ENCODE measurements around the gene KCNF1. TPM values are rescaled to one million over a fixed set of nuclear protein-coding genes. Genes with fewer than 3 reads are reported as not detected.

KCNF1 gene
- total RNA-seq, 1 experiment from 2014 or later: 0.52 TPM

DNA sequence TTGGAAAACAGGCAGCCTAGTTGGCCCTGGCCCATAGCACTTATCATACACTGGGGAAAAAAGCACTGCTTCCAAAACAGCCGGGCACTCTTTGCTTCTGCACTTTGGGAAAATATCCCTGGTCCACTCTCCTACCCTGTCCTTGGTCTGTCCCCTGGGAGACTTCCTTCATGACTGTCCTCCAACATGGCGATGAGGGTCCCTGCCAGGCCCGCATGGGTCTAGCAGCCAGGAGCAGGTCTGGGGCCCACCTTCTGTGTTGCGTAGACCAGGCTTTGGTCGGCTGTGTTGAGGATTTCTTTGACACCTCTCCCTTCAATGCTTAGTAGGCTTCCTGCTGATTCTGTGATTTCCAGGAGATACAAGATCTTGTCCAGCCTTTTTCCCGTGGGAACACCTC, 12.2 kb downstream of the KCNF1 start (continued):
- TF ChIP-seq, protein P1, sequence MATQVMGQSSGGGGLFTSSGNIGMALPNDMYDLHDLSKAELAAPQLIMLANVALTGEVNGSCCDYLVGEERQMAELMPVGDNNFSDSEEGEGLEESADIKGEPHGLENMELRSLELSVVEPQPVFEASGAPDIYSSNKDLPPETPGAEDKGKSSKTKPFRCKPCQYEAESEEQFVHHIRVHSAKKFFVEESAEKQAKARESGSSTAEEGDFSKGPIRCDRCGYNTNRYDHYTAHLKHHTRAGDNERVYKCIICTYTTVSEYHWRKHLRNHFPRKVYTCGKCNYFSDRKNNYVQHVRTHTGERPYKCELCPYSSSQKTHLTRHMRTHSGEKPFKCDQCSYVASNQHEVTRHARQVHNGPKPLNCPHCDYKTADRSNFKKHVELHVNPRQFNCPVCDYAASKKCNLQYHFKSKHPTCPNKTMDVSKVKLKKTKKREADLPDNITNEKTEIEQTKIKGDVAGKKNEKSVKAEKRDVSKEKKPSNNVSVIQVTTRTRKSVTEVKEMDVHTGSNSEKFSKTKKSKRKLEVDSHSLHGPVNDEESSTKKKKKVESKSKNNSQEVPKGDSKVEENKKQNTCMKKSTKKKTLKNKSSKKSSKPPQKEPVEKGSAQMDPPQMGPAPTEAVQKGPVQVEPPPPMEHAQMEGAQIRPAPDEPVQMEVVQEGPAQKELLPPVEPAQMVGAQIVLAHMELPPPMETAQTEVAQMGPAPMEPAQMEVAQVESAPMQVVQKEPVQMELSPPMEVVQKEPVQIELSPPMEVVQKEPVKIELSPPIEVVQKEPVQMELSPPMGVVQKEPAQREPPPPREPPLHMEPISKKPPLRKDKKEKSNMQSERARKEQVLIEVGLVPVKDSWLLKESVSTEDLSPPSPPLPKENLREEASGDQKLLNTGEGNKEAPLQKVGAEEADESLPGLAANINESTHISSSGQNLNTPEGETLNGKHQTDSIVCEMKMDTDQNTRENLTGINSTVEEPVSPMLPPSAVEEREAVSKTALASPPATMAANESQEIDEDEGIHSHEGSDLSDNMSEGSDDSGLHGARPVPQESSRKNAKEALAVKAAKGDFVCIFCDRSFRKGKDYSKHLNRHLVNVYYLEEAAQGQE (IDR thresholded peaks at IDR 0.05; ENCODE audit: low read depth): no peak
- TF ChIP-seq EGR1 (IDR thresholded peaks at IDR 0.05; ENCODE audit: low read depth): no peak
- TF ChIP-seq ELF1 (IDR thresholded peaks at IDR 0.05; ENCODE audit: borderline replicate concordance, low read depth): no peak

DNA sequence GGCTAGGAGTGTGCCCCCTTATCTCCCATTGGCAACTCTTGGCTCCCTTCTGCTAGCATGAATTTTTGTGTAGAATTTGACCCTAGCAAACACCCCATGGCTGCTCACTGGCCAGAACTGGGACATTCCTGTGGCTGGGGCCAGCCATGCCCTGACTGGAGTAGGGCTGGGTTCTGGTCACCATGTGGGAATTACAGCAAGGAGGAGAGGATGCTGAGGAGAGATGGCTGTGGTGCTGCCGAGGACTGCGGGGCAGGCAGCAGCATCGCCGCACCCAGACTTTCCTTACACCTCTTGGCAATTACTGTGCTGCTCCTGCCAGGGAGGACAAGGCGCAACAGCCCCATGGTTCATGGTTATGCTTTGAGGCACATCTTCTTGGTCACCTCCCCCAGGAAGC, 12.7 kb downstream of the KCNF1 start:
- no peak overlapping the region for H2AFZ ChIP-seq (ENCODE audit: low read depth, low read length, poor library complexity, severe bottlenecking)
- RAD21 ChIA-PET (ENCODE audit: low non-redundant PET in 1 of 2, low total read pairs in 2 of 2, uncharacterized antibody in 2 of 2, unreplicated experiment in 2 of 2): no interaction called here
- no peak overlapping the region for H3K4me3 ChIP-seq (replicated peaks in 1 of 2; ENCODE audit: low read depth in 1 of 2, low read length in 2 of 2)
- H4K20me1 ChIP-seq (ENCODE audit: insufficient read depth): no peaks in the 10 kb centered on the region
- DNase-seq (ENCODE audit: low read depth, low spot score): no peak
- no peak for ATAC-seq
- POLR2A ChIA-PET: no interaction called here
- no peak overlapping the region for H3K9ac ChIP-seq (ENCODE audit: low read length)
- no peaks in the 10 kb centered on the region for H3K4me1 ChIP-seq (ENCODE audit: control insufficient read depth in 1 of 2, insufficient read depth in 2 of 2, low read length in 2 of 2)
- H3K27ac ChIP-seq (ENCODE audit: low read depth, low read length): no peak overlapping the region
- no TSS peak for BruUV-seq (replicated peaks)
- H3K9me2 ChIP-seq (ENCODE audit: insufficient read depth): no peaks in the 10 kb centered on the region
- no peak overlapping the region for H3K4me2 ChIP-seq (ENCODE audit: low read length)
- no peak for TF ChIP-seq RAD21 (IDR thresholded peaks at IDR 0.05; ENCODE audit: low read depth)
- TF ChIP-seq, protein P2, sequence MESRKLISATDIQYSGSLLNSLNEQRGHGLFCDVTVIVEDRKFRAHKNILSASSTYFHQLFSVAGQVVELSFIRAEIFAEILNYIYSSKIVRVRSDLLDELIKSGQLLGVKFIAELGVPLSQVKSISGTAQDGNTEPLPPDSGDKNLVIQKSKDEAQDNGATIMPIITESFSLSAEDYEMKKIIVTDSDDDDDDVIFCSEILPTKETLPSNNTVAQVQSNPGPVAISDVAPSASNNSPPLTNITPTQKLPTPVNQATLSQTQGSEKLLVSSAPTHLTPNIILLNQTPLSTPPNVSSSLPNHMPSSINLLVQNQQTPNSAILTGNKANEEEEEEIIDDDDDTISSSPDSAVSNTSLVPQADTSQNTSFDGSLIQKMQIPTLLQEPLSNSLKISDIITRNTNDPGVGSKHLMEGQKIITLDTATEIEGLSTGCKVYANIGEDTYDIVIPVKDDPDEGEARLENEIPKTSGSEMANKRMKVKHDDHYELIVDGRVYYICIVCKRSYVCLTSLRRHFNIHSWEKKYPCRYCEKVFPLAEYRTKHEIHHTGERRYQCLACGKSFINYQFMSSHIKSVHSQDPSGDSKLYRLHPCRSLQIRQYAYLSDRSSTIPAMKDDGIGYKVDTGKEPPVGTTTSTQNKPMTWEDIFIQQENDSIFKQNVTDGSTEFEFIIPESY (IDR thresholded peaks at IDR 0.05; ENCODE audit: extremely low read depth, insufficient replicate concordance, low read length): no peak
- no peak for TF ChIP-seq JUND (IDR thresholded peaks at IDR 0.05)
- no peak for TF ChIP-seq EGR1 (IDR thresholded peaks at IDR 0.05; ENCODE audit: low read depth)
- TF ChIP-seq, protein P3, sequence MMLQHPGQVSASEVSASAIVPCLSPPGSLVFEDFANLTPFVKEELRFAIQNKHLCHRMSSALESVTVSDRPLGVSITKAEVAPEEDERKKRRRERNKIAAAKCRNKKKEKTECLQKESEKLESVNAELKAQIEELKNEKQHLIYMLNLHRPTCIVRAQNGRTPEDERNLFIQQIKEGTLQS (IDR thresholded peaks at IDR 0.05): no peak
- no peak for TF ChIP-seq FOSL1 (IDR thresholded peaks at IDR 0.05; ENCODE audit: low read depth)
- no peak for TF ChIP-seq CEBPB (IDR thresholded peaks at IDR 0.05; ENCODE audit: low read depth)
- no peak for TF ChIP-seq POLR2A (IDR thresholded peaks at IDR 0.05; ENCODE audit: borderline replicate concordance, extremely low read depth, insufficient read depth, insufficient read length)
- no peak for TF ChIP-seq SRF (IDR thresholded peaks at IDR 0.05; ENCODE audit: low read depth)
- no peak for TF ChIP-seq EZH2 (IDR thresholded peaks at IDR 0.05)
- intact Hi-C loops (cut with micrococcal nuclease): no loop called here
- H3K79me2 ChIP-seq (ENCODE audit: insufficient read depth, low read length): no peaks in the 10 kb centered on the region
- no peaks in the 10 kb centered on the region for H3K9me3 ChIP-seq (ENCODE audit: control insufficient read depth in 1 of 2, insufficient read depth in 1 of 2, low read depth in 1 of 2, low read length in 2 of 2)
- H3K27me3 ChIP-seq (ENCODE audit: insufficient read depth, low read length): no peaks in the 10 kb centered on the region
- CTCF ChIA-PET: interaction anchor here (1.6 kb wide), 1 partner anchor 14 kb away, joined by 5 read pairs; no protein-coding TSS in a partner anchor
- H3K36me3 ChIP-seq (ENCODE audit: control insufficient read depth in 1 of 2, insufficient read depth in 2 of 2, low read length in 2 of 2): no peaks in the 10 kb centered on the region

All from HCT116 (cell line).